ENCODE data around the gene SCAANT1. TPM values are rescaled to one million over a fixed set of nuclear protein-coding genes. Genes with fewer than 3 reads are reported as not detected.
A peak's percentile ranks its signal among the peaks of the same experiment; 100 is the strongest.

The SCAANT1 gene
- total RNA-seq, 1 donor from 2014 or later, result not detected

DNA sequence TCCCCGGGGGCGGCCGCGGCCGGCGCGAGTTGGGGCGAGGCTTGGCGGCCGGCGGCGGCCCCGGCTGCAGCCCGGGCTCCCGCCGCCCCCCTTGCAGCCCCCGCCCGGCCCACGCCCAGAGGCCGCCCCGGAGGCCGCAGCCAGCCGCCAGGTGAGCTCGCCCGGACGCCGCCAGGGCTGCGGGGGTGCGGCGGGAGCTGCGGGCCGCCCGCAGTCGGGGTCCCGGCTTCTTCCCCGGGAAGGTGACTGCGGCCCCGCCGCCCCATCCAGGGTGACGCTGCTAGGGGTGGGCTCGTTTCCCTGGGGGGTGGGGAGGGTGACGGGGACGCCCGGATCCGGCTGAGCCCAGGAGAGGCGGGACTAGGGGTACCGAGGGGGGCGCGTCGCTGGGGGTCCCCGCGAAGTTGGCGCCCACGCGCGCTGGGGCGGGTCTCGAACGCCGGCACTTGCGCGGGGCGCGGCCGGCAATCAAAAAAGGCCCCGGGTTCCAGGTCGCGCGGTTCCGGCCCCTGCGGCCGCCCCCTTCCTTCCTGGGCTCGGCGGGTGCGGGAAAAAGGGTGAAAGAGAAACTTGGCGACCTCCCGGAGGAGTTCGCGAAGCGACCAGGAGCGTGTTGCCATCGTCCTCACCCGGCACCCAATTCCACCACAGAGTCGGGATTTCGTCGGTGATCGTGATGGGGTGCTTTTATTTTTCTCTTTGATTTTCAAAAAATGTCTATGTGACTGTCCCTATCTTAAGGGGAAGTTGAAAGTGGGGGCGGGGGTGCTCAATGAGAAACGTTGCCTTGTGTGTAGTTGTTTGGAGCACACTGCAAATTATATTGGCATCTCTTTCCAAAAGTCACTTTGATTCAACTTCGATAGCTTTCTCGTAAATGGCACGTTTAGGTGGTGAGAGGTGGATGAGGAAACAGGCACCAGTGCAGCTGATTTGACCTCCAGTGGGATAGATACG is 47.9 kb downstream of the SCAANT1 start:
- DNase-seq (ENCODE audit: low spot score in 2 of 2, unreplicated experiment in 2 of 2), result peak; percentile 21 to 44
- H3K27ac Mint-ChIP-seq, result peak overlapping the region; percentile 89

DNA sequence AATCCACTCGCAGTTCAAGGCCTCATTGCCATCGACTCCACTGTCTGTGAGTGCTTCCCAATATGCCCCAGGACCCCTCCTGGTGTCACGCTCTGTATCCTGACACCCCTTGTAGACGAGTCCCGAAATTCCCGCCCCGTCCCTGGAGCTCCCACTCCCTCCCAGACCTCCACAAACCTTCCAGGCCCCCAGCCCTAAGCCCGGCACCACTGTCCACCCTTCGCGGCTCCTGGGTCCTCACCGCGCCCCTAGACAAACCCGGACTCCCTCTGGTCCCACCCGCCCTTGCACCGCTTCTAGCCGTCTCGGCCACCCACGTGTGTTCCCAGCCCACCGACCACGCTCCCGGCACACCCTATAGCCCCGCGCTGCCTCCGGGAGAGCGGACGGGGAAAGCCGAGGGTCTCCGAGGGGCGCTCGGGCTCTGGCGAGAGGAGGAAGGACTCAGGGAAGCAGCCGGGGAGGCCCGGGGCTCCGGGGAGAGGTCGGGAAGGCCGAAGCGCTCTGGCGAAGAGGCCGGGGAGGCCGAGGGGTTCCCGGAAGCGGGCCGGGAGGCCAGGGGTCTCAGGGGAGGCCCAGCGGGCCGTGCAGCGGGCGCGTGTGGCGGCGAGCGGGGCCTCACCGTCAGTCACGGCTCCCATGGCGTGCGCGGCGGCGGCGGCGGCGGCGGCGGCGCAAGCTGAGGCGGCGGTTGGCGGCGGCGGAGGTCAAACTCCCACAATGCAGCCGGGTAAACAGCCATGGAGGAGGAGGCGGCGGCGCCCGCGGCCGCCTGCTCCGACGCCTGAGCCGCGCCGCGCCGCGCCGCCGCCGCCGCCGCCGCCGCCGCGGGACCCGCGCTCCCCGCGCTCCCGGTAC is 48.8 kb downstream of the SCAANT1 start, which contains the start of the genes ATXN7 and THOC7:
ATXN7 (plus strand) TSS at position 718 of the 858 bp plus-strand sequence. CDS start 48,732 bp downstream, outside the sequence.
THOC7 (minus strand) TSS at position 656 of the 858 bp plus-strand sequence; CDS start at position 641, 15 bp downstream.
- Mint-ChIP-seq H3K36me3 (peaks cover 8% of the 10 kb centered on the region), H3K27ac (peak within 1 kb of the TSS; percentile 97), H3K27me3 (ENCODE audit: low read depth) (no peaks in the 10 kb centered on the region), H3K4me3 (peak within 1 kb of the TSS; percentile 94), H3K9me3 (no peaks in the 10 kb centered on the region), H3K4me1 (peaks cover 35% of the 10 kb centered on the region)
- DNase-seq (ENCODE audit: low spot score in 2 of 2, unreplicated experiment in 2 of 2), result peak; percentile 37 to 75
- TF ChIP-seq, protein P1, sequence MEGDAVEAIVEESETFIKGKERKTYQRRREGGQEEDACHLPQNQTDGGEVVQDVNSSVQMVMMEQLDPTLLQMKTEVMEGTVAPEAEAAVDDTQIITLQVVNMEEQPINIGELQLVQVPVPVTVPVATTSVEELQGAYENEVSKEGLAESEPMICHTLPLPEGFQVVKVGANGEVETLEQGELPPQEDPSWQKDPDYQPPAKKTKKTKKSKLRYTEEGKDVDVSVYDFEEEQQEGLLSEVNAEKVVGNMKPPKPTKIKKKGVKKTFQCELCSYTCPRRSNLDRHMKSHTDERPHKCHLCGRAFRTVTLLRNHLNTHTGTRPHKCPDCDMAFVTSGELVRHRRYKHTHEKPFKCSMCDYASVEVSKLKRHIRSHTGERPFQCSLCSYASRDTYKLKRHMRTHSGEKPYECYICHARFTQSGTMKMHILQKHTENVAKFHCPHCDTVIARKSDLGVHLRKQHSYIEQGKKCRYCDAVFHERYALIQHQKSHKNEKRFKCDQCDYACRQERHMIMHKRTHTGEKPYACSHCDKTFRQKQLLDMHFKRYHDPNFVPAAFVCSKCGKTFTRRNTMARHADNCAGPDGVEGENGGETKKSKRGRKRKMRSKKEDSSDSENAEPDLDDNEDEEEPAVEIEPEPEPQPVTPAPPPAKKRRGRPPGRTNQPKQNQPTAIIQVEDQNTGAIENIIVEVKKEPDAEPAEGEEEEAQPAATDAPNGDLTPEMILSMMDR (IDR thresholded peaks at IDR 0.05; ENCODE audit: unreplicated experiment), result no peak

More for the DNA sequence above, 47.9 kb downstream of the SCAANT1 start:
- peaks cover 8% of the 10 kb centered on the region for H3K36me3 Mint-ChIP-seq
- peak overlapping the region; percentile 86 for H3K4me3 Mint-ChIP-seq
- TF ChIP-seq, protein P1 (IDR thresholded peaks at IDR 0.05; ENCODE audit: unreplicated experiment), result no peak
- no peaks in the 10 kb centered on the region for H3K27me3 Mint-ChIP-seq (ENCODE audit: low read depth)
- no peaks in the 10 kb centered on the region for H3K9me3 Mint-ChIP-seq
- peaks cover 28% of the 10 kb centered on the region for H3K4me1 Mint-ChIP-seq

DNA sequence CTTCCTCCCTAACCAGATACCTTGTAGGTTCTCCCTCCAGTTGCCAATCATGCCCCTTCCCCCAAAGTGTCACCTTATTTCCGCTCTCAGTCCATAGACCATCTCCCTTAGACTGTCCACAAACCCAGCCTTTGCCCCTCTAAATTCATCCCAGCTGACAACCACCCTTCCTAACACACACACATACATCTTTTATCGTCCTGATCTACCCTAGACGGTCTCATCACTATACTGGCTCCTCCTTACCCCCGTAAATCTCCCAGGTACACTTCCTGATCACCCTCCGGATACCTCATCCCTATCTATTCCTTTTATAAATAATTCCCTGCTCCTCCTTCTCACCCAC is 49.4 kb downstream of the SCAANT1 start:
- H3K4me3 Mint-ChIP-seq, result peak overlapping the region; percentile 94
- peaks cover 35% of the 10 kb centered on the region for H3K4me1 Mint-ChIP-seq
- DNase-seq (ENCODE audit: low spot score in 2 of 2, unreplicated experiment in 2 of 2), result no peak
- TF ChIP-seq, protein P1 (IDR thresholded peaks at IDR 0.05; ENCODE audit: unreplicated experiment), result no peak
- no peaks in the 10 kb centered on the region for H3K9me3 Mint-ChIP-seq
- peak overlapping the region; percentile 97 for H3K27ac Mint-ChIP-seq
- peaks cover 5% of the 10 kb centered on the region for H3K36me3 Mint-ChIP-seq
- no peaks in the 10 kb centered on the region for H3K27me3 Mint-ChIP-seq (ENCODE audit: low read depth)

Other genes starting within 250 kb of the SCAANT1 start
- gene C3orf49, start 93.1 kb downstream of the SCAANT1 start, total RNA-seq, result not detected in 3 replicates
- gene THOC7, start 48.6 kb downstream of the SCAANT1 start, total RNA-seq, result 38.2 to 42.6 TPM (median 41.8 TPM) in 3 replicates
- 28.2 to 29.4 TPM (median 28.7 TPM) in 3 replicates for gene ATXN7, start 48.5 kb downstream of the SCAANT1 start, total RNA-seq
- gene PSMD6, start 111.1 kb upstream of the SCAANT1 start, total RNA-seq, result 70.1 to 74.9 TPM (median 73.4 TPM) in 3 replicates

Measured in mesothelial cell of epicardium (in vitro differentiated cells).